GM19452 (cell line): ENCODE results near the gene FGF22.

Experiments used
- ATAC-seq: cut with Tn5 transposase; IDR thresholded peaks from one replicate; pipeline ENCODE4 v1.9.1; 2021; ENCODE audit not compliant: unreplicated experiment

FGF22 gene

DNA sequence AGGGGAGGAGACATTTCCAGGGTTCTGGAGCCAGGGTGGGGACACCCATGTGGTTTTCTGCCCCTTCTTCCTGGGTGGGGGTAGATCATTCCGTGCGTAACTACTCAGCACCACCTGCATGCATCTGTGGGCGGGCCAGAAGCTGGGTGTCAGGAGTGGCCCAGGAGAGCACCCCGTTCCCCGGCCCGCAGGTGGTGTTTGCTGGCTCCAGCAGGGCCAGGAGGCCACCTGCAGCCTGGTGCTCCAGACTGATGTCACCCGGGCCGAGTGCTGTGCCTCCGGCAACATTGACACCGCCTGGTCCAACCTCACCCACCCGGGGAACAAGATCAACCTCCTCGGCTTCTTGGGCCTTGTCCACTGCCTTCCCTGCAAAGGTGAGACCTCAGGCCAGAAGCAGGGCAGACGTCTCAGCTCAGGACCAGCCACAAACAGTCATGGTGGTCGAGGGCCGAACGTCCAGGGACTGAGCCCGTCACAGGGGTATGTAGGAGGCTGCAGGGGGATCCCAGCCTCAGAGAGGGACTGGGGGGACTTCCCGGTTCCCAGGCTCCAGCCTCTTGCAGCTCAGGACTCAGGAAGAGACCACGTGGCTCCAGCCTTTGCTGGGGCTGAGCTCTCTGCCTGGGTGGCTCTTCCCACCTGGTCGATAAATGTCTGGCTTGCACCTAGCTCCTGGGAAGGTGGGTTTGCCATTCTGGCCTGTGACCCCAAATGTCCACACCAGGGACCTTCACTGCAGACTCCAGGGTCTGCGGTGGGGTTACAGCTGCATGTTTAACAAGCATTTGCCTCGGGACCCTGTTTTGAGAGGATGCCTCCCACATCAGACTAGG is 38.1 kb downstream of the FGF22 start:
- ATAC-seq, result no peak

DNA sequence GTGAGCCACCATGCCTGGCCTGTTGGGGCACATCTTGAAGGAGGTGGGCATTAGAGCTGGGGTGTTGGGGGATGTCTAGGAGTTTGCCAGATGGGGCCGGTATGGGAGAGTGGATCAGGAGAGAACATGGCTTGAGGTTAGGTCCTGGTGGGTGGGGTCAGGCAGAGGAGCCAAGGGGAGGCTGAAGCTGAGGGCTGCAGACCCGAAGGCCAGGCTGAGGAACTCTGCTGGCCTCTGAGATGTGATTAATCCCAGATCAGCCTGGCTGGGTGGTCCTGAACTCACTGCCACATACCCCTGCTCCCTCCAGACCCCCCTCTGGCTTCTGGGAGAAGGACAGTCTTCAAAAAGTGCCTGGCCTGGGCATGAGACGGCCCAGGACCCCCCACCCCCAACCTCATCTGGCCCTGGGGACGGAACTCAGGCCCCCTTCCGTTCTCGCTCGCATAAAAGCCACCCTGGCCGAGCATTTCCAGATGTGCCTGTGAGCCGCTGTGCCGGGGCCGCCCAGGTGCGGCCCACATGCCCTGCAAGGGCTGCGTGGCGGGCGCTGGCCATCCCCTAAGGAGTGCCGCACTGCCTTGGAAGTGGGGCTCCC is 39.2 kb downstream of the FGF22 start:
- no peak for ATAC-seq

DNA sequence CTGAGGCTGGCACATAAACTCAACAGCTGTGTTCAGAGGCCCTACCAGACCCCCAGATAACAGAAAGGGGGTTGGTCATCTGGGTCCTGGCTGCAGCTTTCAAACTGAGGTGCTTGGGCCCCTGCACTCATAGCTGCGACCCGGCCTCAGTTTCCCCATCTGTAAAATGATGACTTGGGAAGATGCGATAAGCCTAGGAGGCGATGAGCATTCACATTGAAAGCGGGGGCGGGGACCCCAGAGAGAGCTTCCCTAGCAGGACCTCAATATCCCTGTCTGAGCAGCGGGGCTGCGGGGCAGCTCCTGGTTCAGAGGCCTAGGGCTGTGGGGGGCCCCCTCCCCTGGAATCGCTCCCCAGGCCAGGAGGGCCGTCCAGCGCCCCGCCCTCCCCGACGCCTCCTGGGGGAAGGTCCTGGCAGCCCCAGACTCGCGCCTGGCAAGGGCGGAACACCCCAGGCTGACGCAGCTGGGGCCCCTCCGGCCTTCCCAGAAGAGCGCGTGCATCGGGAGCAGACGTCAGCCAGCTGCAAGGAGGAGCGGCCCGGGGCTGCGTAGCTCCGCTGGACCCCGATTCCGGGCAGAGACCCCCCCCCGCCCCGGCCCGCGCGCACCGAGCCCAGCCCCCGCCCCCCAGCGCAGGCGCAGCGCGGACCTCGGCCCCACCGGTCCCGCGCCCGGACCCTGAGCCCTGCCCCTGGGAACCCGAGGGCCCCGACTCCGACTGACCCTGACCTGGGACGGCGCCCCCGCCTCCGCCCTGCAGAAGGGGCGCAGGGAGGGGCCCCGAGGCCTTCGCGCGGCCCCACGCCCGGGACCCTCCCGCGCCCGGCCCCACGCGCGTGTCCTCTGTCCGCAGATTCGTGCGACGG is 40.0 kb downstream of the FGF22 start:
- peak; percentile 18 for ATAC-seq

DNA sequence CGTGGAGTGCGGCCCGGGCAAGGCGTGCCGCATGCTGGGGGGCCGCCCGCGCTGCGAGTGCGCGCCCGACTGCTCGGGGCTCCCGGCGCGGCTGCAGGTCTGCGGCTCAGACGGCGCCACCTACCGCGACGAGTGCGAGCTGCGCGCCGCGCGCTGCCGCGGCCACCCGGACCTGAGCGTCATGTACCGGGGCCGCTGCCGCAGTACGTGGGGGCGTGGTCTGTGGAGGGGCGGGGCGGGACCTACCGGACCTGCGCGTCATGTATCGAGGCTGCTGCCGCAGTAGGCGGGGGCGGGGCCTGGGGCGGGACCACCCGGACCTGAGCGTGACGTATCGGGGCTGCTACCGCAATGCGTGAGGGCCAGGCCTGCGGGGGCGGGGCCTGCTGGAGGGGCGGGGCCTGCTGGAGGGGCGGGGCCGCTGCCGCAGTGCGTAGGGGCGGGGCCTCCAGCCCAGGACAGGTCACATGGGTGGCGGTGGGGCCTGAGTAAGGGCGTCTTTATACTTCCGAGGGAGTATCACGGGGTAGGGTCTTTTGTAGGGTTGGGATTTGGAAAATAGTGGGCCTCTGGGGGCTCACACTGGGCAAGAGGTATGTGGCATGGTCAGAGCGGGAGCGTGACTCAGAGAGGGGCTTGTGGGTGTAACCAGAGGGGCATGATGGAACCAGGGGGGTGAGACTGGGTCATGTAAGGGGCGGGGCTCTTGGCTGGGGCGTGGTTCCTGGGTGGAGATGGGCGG is 40.8 kb downstream of the FGF22 start:
- peak; percentile 73 for ATAC-seq

DNA sequence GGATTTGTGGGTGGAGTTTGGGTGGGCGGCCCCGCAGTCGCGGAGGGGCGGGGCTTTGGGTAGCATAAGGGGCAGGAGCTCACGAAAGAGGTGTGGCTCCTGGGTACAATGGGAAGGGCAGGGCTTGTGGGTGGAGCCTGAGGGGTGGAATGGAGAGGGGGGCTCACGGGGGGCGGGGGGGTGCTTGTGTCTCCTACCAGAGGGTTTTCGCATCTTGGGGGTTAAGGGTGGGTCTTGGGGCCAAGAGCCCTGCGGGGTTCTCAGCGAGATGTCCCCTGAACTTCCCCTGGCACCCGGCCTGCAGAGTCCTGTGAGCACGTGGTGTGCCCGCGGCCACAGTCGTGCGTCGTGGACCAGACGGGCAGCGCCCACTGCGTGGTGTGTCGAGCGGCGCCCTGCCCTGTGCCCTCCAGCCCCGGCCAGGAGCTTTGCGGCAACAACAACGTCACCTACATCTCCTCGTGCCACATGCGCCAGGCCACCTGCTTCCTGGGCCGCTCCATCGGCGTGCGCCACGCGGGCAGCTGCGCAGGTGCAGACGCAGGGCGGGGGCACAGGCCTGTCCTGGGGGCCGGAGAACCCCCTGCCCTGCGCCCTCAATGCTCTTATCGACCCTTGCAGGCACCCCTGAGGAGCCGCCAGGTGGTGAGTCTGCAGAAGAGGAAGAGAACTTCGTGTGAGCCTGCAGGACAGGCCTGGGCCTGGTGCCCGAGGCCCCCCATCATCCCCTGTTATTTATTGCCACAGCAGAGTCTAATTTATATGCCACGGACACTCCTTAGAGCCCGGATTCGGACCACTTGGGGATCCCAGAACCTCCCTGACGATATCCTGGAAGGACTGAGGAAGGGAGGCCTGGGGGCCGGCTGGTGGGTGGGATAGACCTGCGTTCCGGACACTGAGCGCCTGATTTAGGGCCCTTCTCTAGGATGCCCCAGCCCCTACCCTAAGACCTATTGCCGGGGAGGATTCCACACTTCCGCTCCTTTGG is 41.6 kb downstream of the FGF22 start:
- ATAC-seq, result no peak

DNA sequence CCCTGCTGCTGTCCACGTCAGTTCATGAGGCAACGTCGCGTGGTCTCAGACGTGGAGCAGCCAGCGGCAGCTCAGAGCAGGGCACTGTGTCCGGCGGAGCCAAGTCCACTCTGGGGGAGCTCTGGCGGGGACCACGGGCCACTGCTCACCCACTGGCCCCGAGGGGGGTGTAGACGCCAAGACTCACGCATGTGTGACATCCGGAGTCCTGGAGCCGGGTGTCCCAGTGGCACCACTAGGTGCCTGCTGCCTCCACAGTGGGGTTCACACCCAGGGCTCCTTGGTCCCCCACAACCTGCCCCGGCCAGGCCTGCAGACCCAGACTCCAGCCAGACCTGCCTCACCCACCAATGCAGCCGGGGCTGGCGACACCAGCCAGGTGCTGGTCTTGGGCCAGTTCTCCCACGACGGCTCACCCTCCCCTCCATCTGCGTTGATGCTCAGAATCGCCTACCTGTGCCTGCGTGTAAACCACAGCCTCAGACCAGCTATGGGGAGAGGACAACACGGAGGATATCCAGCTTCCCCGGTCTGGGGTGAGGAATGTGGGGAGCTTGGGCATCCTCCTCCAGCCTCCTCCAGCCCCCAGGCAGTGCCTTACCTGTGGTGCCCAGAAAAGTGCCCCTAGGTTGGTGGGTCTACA is 43.1 kb downstream of the FGF22 start:
- ATAC-seq, result no peak

DNA sequence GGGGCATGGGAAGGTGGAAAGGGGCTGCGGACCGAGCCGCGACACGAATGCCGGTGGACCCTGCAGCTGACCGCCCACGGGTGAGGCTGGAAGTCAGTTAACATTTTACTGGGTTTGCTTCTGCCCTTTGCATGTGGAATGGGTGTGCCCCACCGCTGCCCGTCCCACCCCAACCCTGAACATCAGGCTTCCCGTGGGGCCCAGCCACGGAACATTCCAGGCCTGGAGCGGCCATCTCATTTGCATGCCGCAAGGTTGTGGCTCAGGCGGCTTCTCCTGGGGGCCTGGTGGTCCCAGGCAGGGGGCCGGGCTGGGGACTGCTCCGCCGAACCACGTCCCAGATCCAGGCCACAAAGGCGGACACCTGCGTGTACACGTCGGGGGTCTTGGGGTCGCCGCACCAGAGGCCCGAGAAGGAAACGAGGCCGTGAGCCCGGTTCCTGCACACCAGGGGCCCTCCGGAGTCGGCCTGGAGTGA is 45.8 kb downstream of the FGF22 start:
- ATAC-seq, result no peak

DNA sequence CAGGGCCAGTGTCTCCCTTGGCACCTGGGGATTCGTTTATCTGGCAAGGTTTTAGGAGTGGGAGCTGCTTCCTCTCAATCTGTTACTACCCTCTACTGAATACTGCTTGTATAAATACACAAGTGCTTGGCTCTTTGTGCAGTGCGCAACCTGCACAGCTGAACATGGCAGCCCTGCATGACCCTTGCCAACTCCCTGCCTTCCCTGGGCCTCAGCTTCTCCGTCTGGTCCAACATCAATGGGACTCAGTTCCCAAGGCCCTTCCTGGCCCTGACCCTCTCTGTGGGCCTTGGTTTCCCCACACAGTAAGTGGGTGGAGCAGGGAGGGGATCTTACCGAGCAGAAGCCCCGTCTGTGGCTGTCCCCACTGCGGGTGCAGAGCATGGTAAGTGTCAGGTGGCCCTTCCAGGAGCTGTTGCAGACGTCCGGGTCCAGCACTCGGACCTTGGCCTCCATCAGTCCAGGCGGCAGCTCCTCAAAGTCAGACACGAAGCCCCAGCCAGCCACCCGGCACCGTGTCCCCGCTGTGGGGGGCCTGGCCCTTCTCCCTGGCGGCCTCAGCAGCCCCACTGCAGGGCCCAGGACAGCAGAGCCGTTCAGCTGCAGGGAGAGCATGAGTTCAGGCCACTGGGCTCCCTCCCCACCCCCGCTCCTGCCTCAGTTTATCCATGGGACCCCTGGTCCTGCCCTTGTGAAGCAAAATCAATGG is 47.1 kb downstream of the FGF22 start:
- ATAC-seq, result no peak

DNA sequence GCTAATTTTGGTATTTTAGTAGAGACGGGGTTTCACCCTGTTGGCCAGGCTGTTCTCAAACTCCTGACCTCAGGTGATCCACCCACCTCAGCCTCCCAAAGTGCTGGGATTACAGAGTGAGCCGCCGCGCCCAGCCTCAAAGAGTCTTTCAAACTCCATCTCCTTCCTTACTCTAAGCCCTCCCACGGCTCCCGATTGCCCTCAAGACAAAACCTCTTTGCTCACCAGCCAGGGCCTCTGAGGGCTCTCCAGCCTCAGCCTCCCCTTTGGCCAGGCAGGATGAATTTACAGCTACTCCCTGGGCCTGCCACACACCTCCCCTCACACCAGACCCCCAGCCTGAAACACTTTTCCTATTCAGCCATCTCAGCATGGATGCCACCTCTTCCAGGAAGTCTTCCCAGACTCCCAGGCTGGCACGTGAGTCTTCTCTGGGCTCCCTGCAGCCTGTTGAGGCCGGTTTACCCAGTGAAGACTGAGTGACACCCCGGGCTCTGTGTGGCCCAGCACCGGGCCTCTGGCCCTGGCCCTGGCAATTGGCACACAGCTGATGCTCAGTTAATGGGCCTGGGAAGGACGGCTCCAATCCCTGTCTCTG is 48.0 kb downstream of the FGF22 start:
- ATAC-seq, result no peak

DNA sequence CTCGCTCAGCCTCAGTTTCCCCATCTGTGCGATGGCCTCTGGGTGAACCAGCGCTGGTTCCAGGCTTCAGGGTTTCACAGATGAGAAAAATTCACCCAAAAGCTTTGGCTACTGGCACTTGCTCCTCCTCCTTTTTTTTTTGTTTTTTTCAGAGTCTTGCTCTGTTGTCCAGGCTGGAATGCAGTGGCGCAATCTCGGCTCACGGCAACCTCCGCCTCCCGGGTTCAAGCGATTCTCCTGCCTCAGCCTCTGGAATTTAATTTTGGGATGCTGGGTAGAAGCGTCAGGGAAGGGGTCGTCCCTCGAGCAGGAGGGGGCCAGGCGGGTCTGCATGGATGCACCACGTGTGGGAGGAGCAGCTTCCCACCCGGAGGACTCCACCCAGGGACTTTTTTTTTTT is 48.5 kb downstream of the FGF22 start:
- ATAC-seq, result no peak

DNA sequence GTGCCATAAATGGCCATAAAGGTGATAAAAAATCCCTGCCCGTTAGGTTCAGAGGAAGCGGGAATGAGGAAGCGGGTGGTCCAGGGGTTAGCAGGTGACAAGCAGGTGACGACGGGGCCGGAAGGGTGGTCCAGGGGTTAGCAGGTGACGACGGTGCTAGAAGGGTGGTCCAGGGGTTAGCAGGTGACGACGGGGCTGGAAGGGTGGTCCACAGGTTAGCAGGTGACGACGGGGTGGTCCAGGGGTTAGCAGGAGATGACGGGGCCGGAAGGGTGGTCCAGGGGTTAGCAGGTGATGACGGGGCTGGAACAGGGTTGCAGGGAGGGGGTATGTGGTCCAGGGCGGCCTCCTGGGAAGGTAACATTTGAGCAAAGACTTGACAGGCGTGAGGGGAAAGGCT is 49.3 kb downstream of the FGF22 start:
- ATAC-seq, result no peak

DNA sequence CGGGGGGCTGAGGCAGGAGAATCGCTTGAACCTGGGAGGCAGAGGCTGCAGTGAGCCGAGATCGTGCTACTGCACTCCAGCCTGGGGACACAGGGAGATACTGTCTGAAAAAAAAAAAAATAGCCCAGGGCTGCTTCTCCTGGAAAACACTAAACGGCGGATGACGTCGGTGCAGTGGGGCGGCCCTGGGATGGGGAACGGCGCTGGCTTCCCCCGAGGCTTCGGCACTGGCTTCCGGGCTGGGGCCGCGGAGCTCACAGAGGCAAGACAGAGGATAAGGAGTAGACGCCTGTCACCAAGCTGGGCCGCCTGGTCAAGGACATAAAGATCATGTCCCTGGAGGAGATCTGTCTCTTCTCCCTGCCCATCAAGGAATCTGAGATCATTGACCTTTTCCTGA is 50.5 kb downstream of the FGF22 start:
- no peak for ATAC-seq
